Forelimb muscle (tissue), 1 donor: ENCODE results near the gene MED12L. TPM values are rescaled to one million over a fixed set of nuclear protein-coding genes. Genes with fewer than 3 reads are reported as not detected.

Experiments
- DNase-seq: peaks from one replicate; pipeline ENCODE4 v3.0.0-alpha.2; 2013; ENCODE audit warnings: low read depth
- polyA plus RNA-seq: library from polyadenylated mRNA; unstranded; fragments of 120-200 nt; gene quantifications from one replicate; pipeline ENCODE4 v1.2.1, GENCODE V29; 2013; ENCODE audit not compliant: insufficient read length

MED12L gene
- polyA plus RNA-seq, 1 donor = 10.0 TPM

DNA sequence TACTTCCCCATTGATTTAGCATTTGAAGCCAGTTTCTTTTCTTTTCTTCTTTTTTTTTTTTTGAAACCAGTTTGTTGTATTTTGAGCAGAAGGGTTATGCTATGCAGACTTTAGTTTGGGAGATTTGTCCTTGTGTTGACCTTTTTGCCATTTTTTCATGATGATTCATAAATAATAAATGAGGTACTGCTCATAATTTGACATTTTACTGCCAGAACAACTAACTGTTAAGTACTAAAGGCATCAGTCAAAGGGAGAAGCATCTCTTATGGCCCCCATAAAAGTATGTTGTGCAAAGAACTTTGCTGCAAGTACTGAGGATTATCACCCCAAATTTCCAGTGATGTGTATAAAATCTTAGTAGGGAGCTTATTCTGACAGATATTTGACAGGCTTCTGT is 232.8 kb downstream of the MED12L start:
- DNase-seq = no peak

DNA sequence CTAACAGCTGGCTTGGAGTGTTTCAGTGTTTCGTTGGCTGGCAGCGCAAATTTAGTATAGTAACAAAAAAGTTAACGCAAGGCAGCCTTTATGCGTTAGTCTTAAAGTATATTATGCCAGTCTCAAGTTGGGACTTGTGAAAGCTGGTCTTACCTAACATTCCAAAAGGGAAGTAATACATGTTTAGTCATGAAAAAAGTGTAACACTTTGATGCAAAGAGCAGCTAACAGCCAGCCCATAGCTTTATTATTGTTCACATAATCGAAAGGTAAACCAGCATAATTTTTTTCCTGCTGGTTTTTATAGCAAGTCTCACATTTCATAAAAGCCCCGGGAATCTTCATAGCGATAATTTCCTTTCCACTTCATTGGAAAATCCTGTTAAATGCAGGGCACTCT is 233.5 kb downstream of the MED12L start:
- DNase-seq = no peak

DNA sequence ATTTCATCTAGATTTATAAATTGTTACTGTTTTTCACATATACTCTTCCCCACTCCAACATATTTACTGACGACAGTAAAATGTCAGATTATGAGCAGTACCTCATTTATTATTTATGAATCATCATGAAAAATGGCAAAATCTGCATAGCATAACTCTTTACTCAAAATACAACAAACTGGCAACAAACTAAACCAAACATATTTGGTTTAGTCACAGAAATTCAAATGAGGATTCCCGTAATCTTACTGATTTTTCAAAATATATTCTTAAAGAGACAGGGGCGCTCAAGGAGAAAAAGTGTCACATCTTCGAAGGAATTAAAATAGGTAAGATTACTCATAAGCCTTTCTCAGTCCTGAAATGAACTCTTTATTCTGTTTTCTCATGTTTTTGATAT is 234.2 kb downstream of the MED12L start:
- no peak for DNase-seq

GRCh38 chr3:151320131-151320530 is 234.7 kb downstream of the MED12L start:
- no peak for DNase-seq

GRCh38 chr3:151321526-151321925 is 236.1 kb downstream of the MED12L start:
- no peak for DNase-seq

GRCh38 chr3:151322511-151322910 is 237.0 kb downstream of the MED12L start:
- DNase-seq = no peak

GRCh38 chr3:151327571-151328198 is 242.2 kb downstream of the MED12L start:
- DNase-seq = no peak

- DNase-seq = no peak
Observed at GRCh38 chr3:151328298-151328995, 243.0 kb downstream of the MED12L start.

- no peak for DNase-seq
Observed at GRCh38 chr3:151329363-151329762, 243.9 kb downstream of the MED12L start, which contains the start of gene P2RY13. P2RY13 (minus strand) TSS chr3:151329549; CDS start chr3:151329528, 21 bp downstream.

DNA sequence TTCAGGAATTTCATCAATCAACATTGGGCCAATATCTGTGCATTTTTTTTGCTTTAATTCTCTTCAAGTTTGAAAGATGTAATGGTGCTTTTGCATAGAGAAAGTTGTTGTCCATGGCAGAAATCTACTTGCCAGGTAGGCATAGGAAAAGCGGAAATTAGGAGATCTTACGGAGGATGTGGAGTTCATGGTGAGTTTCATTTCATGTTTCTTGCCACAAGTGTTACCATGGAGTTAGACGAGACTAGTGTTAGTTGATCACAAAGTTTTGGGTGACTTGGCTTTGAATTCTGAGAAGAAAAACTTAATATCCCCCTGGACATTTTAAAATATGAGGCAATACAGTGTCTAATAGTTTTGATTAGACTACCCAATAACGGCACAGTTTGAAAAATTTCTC is 244.9 kb downstream of the MED12L start:
- DNase-seq = no peak

DNA sequence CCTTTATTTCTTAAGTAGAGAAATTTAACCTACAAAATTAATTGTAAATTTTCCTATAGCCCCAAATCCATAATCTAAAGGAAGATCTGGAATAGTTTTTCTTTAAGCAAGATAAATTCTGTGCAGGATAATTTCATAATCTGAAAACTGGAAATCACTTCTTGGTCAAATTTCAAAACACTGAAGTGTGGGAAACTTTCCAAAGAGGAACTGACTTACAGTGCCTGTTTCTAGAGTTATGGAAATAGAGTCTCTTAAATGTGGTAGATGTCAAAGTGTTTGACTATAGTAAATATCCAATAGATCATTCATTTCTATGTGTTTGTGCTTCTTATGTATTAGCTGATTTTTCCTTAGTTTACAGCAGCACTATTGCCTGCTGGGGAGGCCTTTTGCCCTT is 245.4 kb downstream of the MED12L start:
- DNase-seq = no peak

- no peak for DNase-seq
Observed at GRCh38 chr3:151331696-151332095, 246.2 kb downstream of the MED12L start.

DNA sequence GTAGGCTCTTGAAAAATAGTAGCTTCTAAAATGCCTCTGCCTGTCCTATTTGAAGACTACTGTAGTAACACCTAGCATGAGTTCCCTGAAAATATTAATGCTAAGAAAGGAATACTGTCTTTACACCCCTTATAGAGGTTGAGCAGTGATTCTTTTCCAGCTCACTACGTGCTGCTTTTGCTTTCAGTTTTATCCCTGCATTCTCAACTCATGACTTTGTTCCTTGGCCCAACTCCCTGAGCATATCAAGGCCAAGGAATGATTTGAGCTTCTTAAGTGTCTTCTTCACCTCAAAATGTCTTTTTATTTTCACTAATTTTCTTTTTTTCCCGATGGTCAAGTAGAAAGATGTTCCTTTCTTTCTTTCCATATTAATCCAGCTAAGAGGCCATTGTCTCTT is 260.4 kb downstream of the MED12L start:
- peak; percentile 59 for DNase-seq

DNA sequence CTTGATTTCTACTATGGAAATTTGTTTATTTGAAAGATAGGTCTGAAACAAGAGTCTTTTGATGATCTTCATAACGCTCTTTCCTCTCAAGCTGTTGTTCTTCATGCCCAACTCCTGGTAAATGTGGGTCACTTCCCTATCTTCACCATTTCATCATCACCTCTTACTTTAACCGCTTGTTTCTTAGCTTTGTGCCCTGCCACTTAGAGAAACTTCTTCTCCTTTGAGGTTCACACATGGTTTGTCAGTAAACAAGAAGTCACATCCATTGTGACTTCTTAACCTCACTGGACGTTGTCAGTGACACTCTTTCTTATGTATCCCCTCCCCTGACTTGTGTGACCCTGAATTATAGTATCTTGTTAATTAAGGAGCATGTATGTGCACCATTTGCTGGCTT is 260.8 kb downstream of the MED12L start:
- DNase-seq = no peak

DNA sequence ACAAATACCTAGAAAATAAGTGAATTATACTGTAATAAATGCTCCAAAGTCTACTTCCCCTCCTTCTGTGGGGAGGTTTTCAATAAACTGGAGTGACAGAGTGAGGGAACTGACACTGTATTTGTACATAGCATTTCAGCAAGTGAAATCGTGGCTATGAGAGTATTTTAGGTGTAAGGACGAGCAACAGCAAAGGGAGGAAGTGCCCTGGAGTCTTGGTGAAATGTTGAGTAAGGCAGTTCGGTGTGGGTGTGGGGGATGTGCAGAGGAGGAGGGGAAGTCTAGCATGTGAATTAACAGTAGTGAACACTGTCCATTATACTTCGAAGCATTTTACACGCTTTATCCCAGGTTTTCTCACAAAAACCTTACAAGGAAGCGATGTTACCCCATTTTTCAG is 262.0 kb downstream of the MED12L start:
- DNase-seq = no peak

- no peak for DNase-seq
Observed at GRCh38 chr3:151350656-151351055, 265.2 kb downstream of the MED12L start.

- DNase-seq = no peak
Observed at GRCh38 chr3:151351219-151351618, 265.8 kb downstream of the MED12L start.

- DNase-seq = no peak
Observed at GRCh38 chr3:151351648-151352047, 266.2 kb downstream of the MED12L start.

DNA sequence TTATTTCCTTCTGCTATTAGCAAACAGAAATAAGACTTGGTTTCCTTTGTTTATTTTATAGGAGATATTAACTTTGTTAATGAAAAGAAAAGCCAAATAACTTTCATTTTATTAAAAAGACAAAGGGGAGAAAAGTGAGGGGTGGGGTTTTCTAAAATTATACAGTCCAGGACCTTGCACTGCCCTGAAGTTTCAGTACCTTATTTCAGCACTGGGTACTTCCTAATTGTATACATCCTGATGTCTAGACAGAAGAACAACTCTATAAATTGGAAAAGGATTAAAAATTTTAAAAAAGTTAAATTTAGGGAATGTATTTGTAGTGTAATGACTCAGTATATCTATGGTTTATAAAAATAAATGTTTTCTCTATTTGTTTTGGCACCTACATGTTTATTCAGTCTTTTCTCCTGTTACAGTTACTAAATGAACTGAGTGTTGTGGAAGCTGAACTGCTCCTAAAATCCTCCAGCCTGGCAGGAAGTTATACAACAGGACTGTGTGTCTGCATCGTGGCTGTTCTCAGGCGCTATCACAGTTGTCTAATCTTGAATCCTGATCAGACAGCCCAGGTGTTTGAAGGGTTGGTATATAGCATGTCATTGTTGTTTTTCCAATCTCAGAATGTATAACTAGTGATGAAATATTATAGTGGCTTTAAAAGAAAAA is 271.5 kb downstream of the MED12L start:
- DNase-seq = no peak

DNA sequence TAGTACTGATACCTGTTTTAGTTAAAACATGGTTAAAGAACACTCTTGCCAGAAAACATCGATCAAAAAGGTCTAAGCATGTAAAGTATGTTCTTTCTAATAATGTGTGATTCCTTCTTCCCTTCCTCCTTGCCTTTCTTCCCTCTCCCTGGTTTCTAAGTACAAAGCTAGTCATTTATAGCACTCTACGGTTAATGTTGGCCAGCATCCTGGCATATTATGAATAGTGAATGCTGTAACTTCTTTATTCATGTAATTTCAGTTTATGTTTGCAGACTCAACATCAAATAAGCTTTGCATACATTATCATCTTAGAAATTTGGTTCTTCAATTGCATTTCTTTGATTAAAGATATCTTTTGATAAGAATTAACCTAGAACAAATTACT is 272.0 kb downstream of the MED12L start:
- no peak for DNase-seq

- DNase-seq = no peak
Observed at GRCh38 chr3:151362751-151363174, 277.3 kb downstream of the MED12L start.

- no peak for DNase-seq
Observed at GRCh38 chr3:151366993-151367392, 281.5 kb downstream of the MED12L start.

GRCh38 chr3:151367448-151367847 is 282.0 kb downstream of the MED12L start:
- DNase-seq = no peak
